ENCODE data around the gene AOAH. TPM values are rescaled to one million over a fixed set of nuclear protein-coding genes. Genes with fewer than 3 reads are reported as not detected.

Gene AOAH
- total and polyA plus RNA-seq, 2 donors (not counting 3 experiments of a cell fraction or from before 2014, with no cell fraction given), result not detected

- ChIA-PET POLR2A (no interaction called here), CTCF (interaction anchor here (0.7 to 1.2 kb wide), 2 partner anchors 44 to 118 kb away, joined by 3 to 4 read pairs; no protein-coding TSS in a partner anchor)
- BruUV-seq (replicated peaks), result no TSS peak
- DNase-seq (ENCODE audit: low read depth, low spot score), result no peak
- Histone ChIP-seq H3K27ac (ENCODE audit: insufficient read depth, low read depth, low read length) (no peak overlapping the region), H3K27me3 (ENCODE audit: control insufficient read depth in 2 of 2, insufficient read depth in 2 of 2, low read length in 2 of 2) (no peaks in the 10 kb centered on the region), H3K4me2 (ENCODE audit: insufficient read depth, low read length) (no peak overlapping the region), H4K20me1 (replicated peaks; ENCODE audit: control insufficient read depth, extremely low read depth, insufficient read depth, low read length) (no peaks in the 10 kb centered on the region), H3K36me3 (ENCODE audit: control insufficient read depth in 2 of 2, extremely low read depth in 1 of 2, insufficient read depth in 2 of 2, low read length in 2 of 2) (no peaks in the 10 kb centered on the region), H3K79me2 (ENCODE audit: control insufficient read depth, insufficient read depth, low read length) (no peaks in the 10 kb centered on the region), H3K9me3 (replicated peaks; ENCODE audit: control insufficient read depth, insufficient read depth, low read length) (no peaks in the 10 kb centered on the region), H3K4me1 (ENCODE audit: control insufficient read depth, extremely low read depth, insufficient read depth, low read length) (no peaks in the 10 kb centered on the region), H3K9ac (replicated peaks; ENCODE audit: extremely low read depth, insufficient read depth, low read length) (no peak overlapping the region), H3K4me3 (replicated peaks in 1 of 3; ENCODE audit: insufficient read depth in 1 of 3, low read depth in 1 of 3, low read length in 3 of 3) (no peak overlapping the region), H3K9me1 (replicated peaks; ENCODE audit: control insufficient read depth, extremely low read depth, insufficient read depth, low read length) (no peaks in the 10 kb centered on the region), H2AFZ (ENCODE audit: low read depth, low read length) (no peak overlapping the region)
- no peak for FAIRE-seq
- intact Hi-C loops (cut with micrococcal nuclease) (no loop called here), dilution Hi-C loops (cut with MboI; ENCODE audit: extremely low pct_ligation_motif_present, low sequenced_read_pairs) (no loop called here)
- TF ChIP-seq FOS (IDR thresholded peaks at IDR 0.05; ENCODE audit: borderline replicate concordance, insufficient read depth, low read length) (no peak), MYC (IDR thresholded peaks at IDR 0.05; ENCODE audit: low read depth, low read length) (no peak), JUN (IDR thresholded peaks at IDR 0.05; ENCODE audit: borderline replicate concordance, insufficient read depth, insufficient read length, low read depth) (no peak)
These were observed 98.2 kb downstream of the AOAH start for GRCh38 chr7:36626111-36626510.

GRCh38 chr7:36625247-36625646 lies 99.0 kb downstream of the AOAH start:
- no peak overlapping the region for H3K27ac ChIP-seq (ENCODE audit: insufficient read depth, low read depth, low read length)
- no peak for FAIRE-seq
- H4K20me1 ChIP-seq (replicated peaks; ENCODE audit: control insufficient read depth, extremely low read depth, insufficient read depth, low read length), result no peaks in the 10 kb centered on the region
- intact Hi-C loops (cut with micrococcal nuclease) (no loop called here), dilution Hi-C loops (cut with MboI; ENCODE audit: extremely low pct_ligation_motif_present, low sequenced_read_pairs) (no loop called here)
- no peaks in the 10 kb centered on the region for H3K79me2 ChIP-seq (ENCODE audit: control insufficient read depth, insufficient read depth, low read length)
- H3K9me3 ChIP-seq (replicated peaks; ENCODE audit: control insufficient read depth, insufficient read depth, low read length), result no peaks in the 10 kb centered on the region
- H3K4me2 ChIP-seq (ENCODE audit: insufficient read depth, low read length), result no peak overlapping the region
- DNase-seq (ENCODE audit: low read depth, low spot score), result no peak
- H3K9me1 ChIP-seq (replicated peaks; ENCODE audit: control insufficient read depth, extremely low read depth, insufficient read depth, low read length), result no peaks in the 10 kb centered on the region
- H3K36me3 ChIP-seq (ENCODE audit: control insufficient read depth in 2 of 2, extremely low read depth in 1 of 2, insufficient read depth in 2 of 2, low read length in 2 of 2), result no peaks in the 10 kb centered on the region
- no peaks in the 10 kb centered on the region for H3K27me3 ChIP-seq (ENCODE audit: control insufficient read depth in 2 of 2, insufficient read depth in 2 of 2, low read length in 2 of 2)
- BruUV-seq (replicated peaks), result no TSS peak
- no peak overlapping the region for H3K4me3 ChIP-seq (replicated peaks in 1 of 3; ENCODE audit: insufficient read depth in 1 of 3, low read depth in 1 of 3, low read length in 3 of 3)
- no peak overlapping the region for H3K9ac ChIP-seq (replicated peaks; ENCODE audit: extremely low read depth, insufficient read depth, low read length)
- ChIA-PET POLR2A (no interaction called here), CTCF (no interaction called here)
- H2AFZ ChIP-seq (ENCODE audit: low read depth, low read length), result no peak overlapping the region
- TF ChIP-seq JUN (IDR thresholded peaks at IDR 0.05; ENCODE audit: borderline replicate concordance, insufficient read depth, insufficient read length, low read depth) (no peak), CTCF (IDR thresholded peaks at IDR 0.05; ENCODE audit: extremely low read depth in 1 of 2, insufficient read depth in 1 of 2, low read depth in 1 of 2, low read length in 2 of 2) (no peak), POLR2A (IDR thresholded peaks at IDR 0.05; ENCODE audit: low read depth, low read length) (no peak), MYC (IDR thresholded peaks at IDR 0.05; ENCODE audit: low read depth, low read length) (no peak), POLR2AphosphoS5 (IDR thresholded peaks at IDR 0.05; ENCODE audit: insufficient read depth, low read depth, low read length) (no peak), MAX (IDR thresholded peaks at IDR 0.05; ENCODE audit: insufficient read depth, insufficient read length) (no peak), EZH2 (IDR thresholded peaks at IDR 0.05; ENCODE audit: borderline replicate concordance, low read depth, low read length, severe bottlenecking) (no peak), FOS (IDR thresholded peaks at IDR 0.05; ENCODE audit: borderline replicate concordance, insufficient read depth, low read length) (no peak), GATA2 (IDR thresholded peaks at IDR 0.05; ENCODE audit: insufficient read depth, insufficient read length, low read depth, low read length) (no peak)
- H3K4me1 ChIP-seq (ENCODE audit: control insufficient read depth, extremely low read depth, insufficient read depth, low read length), result no peaks in the 10 kb centered on the region

Data from endothelial cell of umbilical vein (primary cell).